ENCODE data around the gene ART5. TPM values are rescaled to one million over a fixed set of nuclear protein-coding genes. Genes with fewer than 3 reads are reported as not detected.

The ART5 gene
- total RNA-seq, 1 experiment from 2014 or later, result 7.9 TPM

DNA sequence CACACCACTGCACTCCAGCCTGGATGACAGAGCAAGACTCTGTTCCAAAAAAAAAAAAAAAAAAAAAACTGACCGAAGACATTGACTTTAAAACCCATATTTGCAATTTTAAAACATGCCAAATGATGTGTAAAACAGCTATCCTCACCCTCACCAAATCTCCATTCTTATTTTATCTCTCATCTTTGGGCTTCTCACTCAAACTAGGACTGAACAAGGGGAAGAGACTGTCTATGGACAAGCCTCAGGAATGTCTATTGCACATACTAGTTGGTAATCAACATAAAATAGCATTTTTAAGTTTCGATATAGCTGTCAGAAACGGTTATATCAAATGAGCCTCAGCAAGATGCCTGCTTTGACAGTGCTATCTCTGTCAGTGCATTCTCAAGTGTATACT, 37.3 kb upstream of the ART5 start:
- H3K14ac ChIP-seq (ENCODE audit: insufficient read depth, low read length), result no peak overlapping the region
- no peaks in the 10 kb centered on the region for H3K27me3 Mint-ChIP-seq (ENCODE audit: low read depth)
- no peaks in the 10 kb centered on the region for H3K79me1 ChIP-seq (ENCODE audit: insufficient read depth, low read depth, low read length, poor library complexity, severe bottlenecking)
- no peak overlapping the region for H2AFZ ChIP-seq (ENCODE audit: low read length)
- H3K4me1 Mint-ChIP-seq, result no peaks in the 10 kb centered on the region
- no peak overlapping the region for H3K27ac ChIP-seq (ENCODE audit: insufficient read length, low read depth, low read length)
- H2BK5ac ChIP-seq (ENCODE audit: insufficient read length, low read length), result no peak overlapping the region
- no peak for DNase-seq
- no peaks in the 10 kb centered on the region for H3K27me3 ChIP-seq (ENCODE audit: insufficient read depth, low read length)
- no peak overlapping the region for H3T11ph ChIP-seq (ENCODE audit: low read length)
- H3K56ac ChIP-seq (ENCODE audit: insufficient read length, low read depth, low read length), result no peak overlapping the region
- H3K79me2 ChIP-seq (ENCODE audit: insufficient read depth, low read length), result no peaks in the 10 kb centered on the region
- no peak overlapping the region for H3K27ac Mint-ChIP-seq
- no peak overlapping the region for H3K23ac ChIP-seq (ENCODE audit: insufficient read length, low read depth, low read length)
- H4K20me1 ChIP-seq (ENCODE audit: control insufficient read depth, insufficient read depth, insufficient read length), result no peaks in the 10 kb centered on the region
- no peak overlapping the region for H2AK5ac ChIP-seq (ENCODE audit: insufficient read length, low read length)
- no peak overlapping the region for H3K4ac ChIP-seq (ENCODE audit: low read depth, low read length)
- no peak overlapping the region for H2BK20ac ChIP-seq (ENCODE audit: low read depth, low read length, poor library complexity, severe bottlenecking)
- TF ChIP-seq, protein P1, sequence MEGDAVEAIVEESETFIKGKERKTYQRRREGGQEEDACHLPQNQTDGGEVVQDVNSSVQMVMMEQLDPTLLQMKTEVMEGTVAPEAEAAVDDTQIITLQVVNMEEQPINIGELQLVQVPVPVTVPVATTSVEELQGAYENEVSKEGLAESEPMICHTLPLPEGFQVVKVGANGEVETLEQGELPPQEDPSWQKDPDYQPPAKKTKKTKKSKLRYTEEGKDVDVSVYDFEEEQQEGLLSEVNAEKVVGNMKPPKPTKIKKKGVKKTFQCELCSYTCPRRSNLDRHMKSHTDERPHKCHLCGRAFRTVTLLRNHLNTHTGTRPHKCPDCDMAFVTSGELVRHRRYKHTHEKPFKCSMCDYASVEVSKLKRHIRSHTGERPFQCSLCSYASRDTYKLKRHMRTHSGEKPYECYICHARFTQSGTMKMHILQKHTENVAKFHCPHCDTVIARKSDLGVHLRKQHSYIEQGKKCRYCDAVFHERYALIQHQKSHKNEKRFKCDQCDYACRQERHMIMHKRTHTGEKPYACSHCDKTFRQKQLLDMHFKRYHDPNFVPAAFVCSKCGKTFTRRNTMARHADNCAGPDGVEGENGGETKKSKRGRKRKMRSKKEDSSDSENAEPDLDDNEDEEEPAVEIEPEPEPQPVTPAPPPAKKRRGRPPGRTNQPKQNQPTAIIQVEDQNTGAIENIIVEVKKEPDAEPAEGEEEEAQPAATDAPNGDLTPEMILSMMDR (conservative IDR thresholded peaks at IDR 0.05), result no peak
- H3K4me1 ChIP-seq (ENCODE audit: insufficient read depth, low read length), result no peaks in the 10 kb centered on the region
- peaks cover 56 to 88% (median 84%) of the 10 kb centered on the region in 3 experiments for H3K36me3 Mint-ChIP-seq (ENCODE audit: insufficient read depth in 1 of 3, low read depth in 3 of 3)
- H4K5ac ChIP-seq (ENCODE audit: insufficient read length, low read depth, low read length), result no peak overlapping the region
- H3K9me3 Mint-ChIP-seq, result no peaks in the 10 kb centered on the region
- no peak overlapping the region for H4K91ac ChIP-seq (ENCODE audit: insufficient read length, low read depth, low read length)
- no CpG with 5 or more reads among the region's 3 CpGs for WGBS (ENCODE audit: extremely low coverage, insufficient read length, low lambda C conversion rate)
- H3K9ac ChIP-seq (ENCODE audit: extremely low read depth, insufficient read length, low read length), result no peak overlapping the region
- no peak overlapping the region for H4K8ac ChIP-seq (replicated peaks; ENCODE audit: insufficient read length, low read depth, low read length)
- no peak overlapping the region for H3K18ac ChIP-seq (ENCODE audit: insufficient read length, low read depth, low read length)
- H2BK120ac ChIP-seq (ENCODE audit: low read depth, low read length, poor library complexity, severe bottlenecking), result no peak overlapping the region
- no peaks in the 10 kb centered on the region for H3K23me2 ChIP-seq (ENCODE audit: insufficient read length, low read depth, low read length, poor library complexity, severe bottlenecking)
- no peaks in the 10 kb centered on the region for H3K9me3 ChIP-seq (ENCODE audit: control insufficient read depth, low read depth, low read length)
- no peak overlapping the region for H3K4me2 ChIP-seq (ENCODE audit: insufficient read depth, insufficient read length, low read length)
- H2BK12ac ChIP-seq (ENCODE audit: insufficient read length, low read depth, low read length), result no peak overlapping the region
- H3K4me3 Mint-ChIP-seq, result no peak overlapping the region
- no peak overlapping the region for H2BK15ac ChIP-seq (ENCODE audit: low read depth, low read length)

Measured in H9 (cell line).